Lung microvascular endothelial cell (primary cell): ENCODE data around the gene NBEA. TPM values are rescaled to one million over a fixed set of nuclear protein-coding genes. Genes with fewer than 3 reads are reported as not detected.

Experiments
- DNase-seq, 2 donors: peaks; one replicate each; pipeline versions ENCODE4 v3.0.0 to v3.0.0-alpha.2; 2010; ENCODE audit warnings: low read depth in 2 of 2
- total RNA-seq: library from RNA; depleted of rRNA; stranded (reverse); fragments of >200 nt; gene quantifications from 2 replicates; pipeline ENCODE4 v1.2.1, GENCODE V29; 2014

The NBEA gene
- total RNA-seq, 1 donor from 2014 or later, result 1.4 TPM

- DNase-seq, result peak; percentile 51 to 57
Observed at GRCh38 chr13:35164324-35164932, 222.4 kb downstream of the NBEA start.

- no peak for DNase-seq
Observed at GRCh38 chr13:35165205-35165604, 223.1 kb downstream of the NBEA start.

- no peak for DNase-seq
Observed at GRCh38 chr13:35179494-35179893, 237.4 kb downstream of the NBEA start.

- no peak for DNase-seq
Observed at GRCh38 chr13:35179920-35180663, 238.0 kb downstream of the NBEA start.

- no peak for DNase-seq
Observed at GRCh38 chr13:35190241-35190640, 248.2 kb downstream of the NBEA start.

- DNase-seq, result no peak
Observed at GRCh38 chr13:35191883-35192282, 249.8 kb downstream of the NBEA start.

GRCh38 chr13:35198613-35199200 lies 256.6 kb downstream of the NBEA start:
- no peak for DNase-seq

- no peak for DNase-seq
Observed at GRCh38 chr13:35208587-35208986, 266.5 kb downstream of the NBEA start.

GRCh38 chr13:35210261-35210660 lies 268.2 kb downstream of the NBEA start:
- peak; percentile 10 to 32 for DNase-seq

- no peak for DNase-seq
Observed at GRCh38 chr13:35211949-35212348, 269.9 kb downstream of the NBEA start.

GRCh38 chr13:35213911-35214310 lies 271.8 kb downstream of the NBEA start:
- no peak for DNase-seq

GRCh38 chr13:35216131-35216530 lies 274.1 kb downstream of the NBEA start:
- no peak for DNase-seq

GRCh38 chr13:35219021-35219420 lies 277.0 kb downstream of the NBEA start:
- peak in 1 of 2 donors; percentile 36 for DNase-seq

GRCh38 chr13:35225159-35225558 lies 283.1 kb downstream of the NBEA start:
- DNase-seq, result no peak

- DNase-seq, result no peak
Observed at GRCh38 chr13:35225582-35225981, 283.5 kb downstream of the NBEA start.

- DNase-seq, result no peak
Observed at GRCh38 chr13:35228536-35228935, 286.5 kb downstream of the NBEA start.

GRCh38 chr13:35231426-35231825 lies 289.4 kb downstream of the NBEA start:
- DNase-seq, result no peak

- DNase-seq, result no peak
Observed at GRCh38 chr13:35238274-35238673, 296.2 kb downstream of the NBEA start.

GRCh38 chr13:35252536-35253205 lies 310.6 kb downstream of the NBEA start:
- DNase-seq, result no peak

GRCh38 chr13:35255241-35255640 lies 313.2 kb downstream of the NBEA start:
- no peak for DNase-seq

- DNase-seq, result no peak
Observed at GRCh38 chr13:35256459-35257148, 314.5 kb downstream of the NBEA start.

GRCh38 chr13:35260316-35260715 lies 318.2 kb downstream of the NBEA start:
- DNase-seq, result no peak
